HepG2 (cell line): ENCODE measurements around the gene NPAS2.

Source experiments
- POLR2A ChIP-seq, 2 experiments: IDR thresholded peaks; 2 replicates each; pipeline ENCODE4 v1.6.1; 2011; ENCODE audit warnings: low read depth in 2 of 2, low read length in 2 of 2, mild to moderate bottlenecking in 1 of 2, moderate library complexity in 1 of 2; ENCODE audit not compliant: insufficient read depth in 1 of 2
- ZBED4 ChIP-seq: sonication (generic); formaldehyde crosslinking; IDR thresholded peaks from 2 replicates; pipeline ENCODE4 v1.4.0; 2020; ENCODE audit warnings: missing genetic modification reagents, borderline replicate concordance
- ZBTB14 ChIP-seq: sonication (generic); formaldehyde crosslinking; IDR thresholded peaks from 2 replicates; pipeline ENCODE4 v1.4.0; 2020; ENCODE audit warnings: missing genetic modification reagents
- ZBTB34 ChIP-seq: sonication (generic); formaldehyde crosslinking; IDR thresholded peaks from 2 replicates; pipeline ENCODE4 v1.8.0; 2022; ENCODE audit warnings: mild to moderate bottlenecking, missing genetic modification reagents
- ZNF138 ChIP-seq: sonication (generic); formaldehyde crosslinking; IDR thresholded peaks from 2 replicates; pipeline ENCODE4 v1.5.0; 2020; ENCODE audit warnings: mild to moderate bottlenecking, low read depth, missing genetic modification reagents
- ZNF512B ChIP-seq: sonication (generic); formaldehyde crosslinking; IDR thresholded peaks from 2 replicates; pipeline ENCODE4 v1.5.1; 2020; ENCODE audit warnings: missing genetic modification reagents, mild to moderate bottlenecking, borderline replicate concordance

GRCh38 chr2:100940240-100940639, 120.3 kb downstream of the NPAS2 start:
- TF ChIP-seq ZBED4 (CRISPR knock-in tag) (no peak), ZBTB34 (no peak), ZNF512B (CRISPR knock-in tag) (no peak), POLR2A (IDR thresholded peaks at IDR 0.05; ENCODE audit: insufficient read depth in 1 of 2, low read depth in 2 of 2, low read length in 2 of 2) (no peak), ZNF138 (CRISPR knock-in tag) (no peak), ZBTB14 (CRISPR knock-in tag) (no peak)
